Measurements from ENCODE around the gene SEC14L6.

SEC14L6 gene

GRCh38 chr22:30578481-30578880 lies 31.9 kb upstream of the SEC14L6 start:
- Histone ChIP-seq H3K9me3 (ENCODE audit: control insufficient read depth, insufficient read depth, low read length) (no peaks in the 10 kb centered on the region), H3K4me1 (ENCODE audit: control insufficient read depth, insufficient read depth, low read length) (peaks cover 6% of the 10 kb centered on the region), H3K27me3 (ENCODE audit: control insufficient read depth, insufficient read depth, low read length) (no peaks in the 10 kb centered on the region), H3K4me3 (ENCODE audit: low read length) (no peak overlapping the region), H3K36me3 (ENCODE audit: control insufficient read depth, insufficient read depth, low read length) (peaks cover 71% of the 10 kb centered on the region), H3K27ac (ENCODE audit: low read length) (no peak overlapping the region)
- no CpG with 5 or more reads among the region's 12 CpGs for WGBS (ENCODE audit: insufficient coverage, insufficient read length)
- DNase-seq (ENCODE audit: low read depth, low spot score): no peak

GRCh38 chr22:30575859-30576258 lies 29.3 kb upstream of the SEC14L6 start:
- no peaks in the 10 kb centered on the region for H3K9me3 ChIP-seq (ENCODE audit: control insufficient read depth, insufficient read depth, low read length)
- H3K27me3 ChIP-seq (ENCODE audit: control insufficient read depth, insufficient read depth, low read length): no peaks in the 10 kb centered on the region
- peaks cover 49% of the 10 kb centered on the region for H3K36me3 ChIP-seq (ENCODE audit: control insufficient read depth, insufficient read depth, low read length)
- WGBS (ENCODE audit: insufficient coverage, insufficient read length): no CpG with 5 or more reads among the region's 15 CpGs
- no peak for DNase-seq (ENCODE audit: low read depth, low spot score)
- H3K27ac ChIP-seq (ENCODE audit: low read length): no peak overlapping the region
- H3K4me3 ChIP-seq (ENCODE audit: low read length): no peak overlapping the region
- H3K4me1 ChIP-seq (ENCODE audit: control insufficient read depth, insufficient read depth, low read length): peaks cover 11% of the 10 kb centered on the region

GRCh38 chr22:30574997-30575671 lies 28.6 kb upstream of the SEC14L6 start:
- no peaks in the 10 kb centered on the region for H3K27me3 ChIP-seq (ENCODE audit: control insufficient read depth, insufficient read depth, low read length)
- H3K27ac ChIP-seq (ENCODE audit: low read length): no peak overlapping the region
- no peaks in the 10 kb centered on the region for H3K9me3 ChIP-seq (ENCODE audit: control insufficient read depth, insufficient read depth, low read length)
- no peak for DNase-seq (ENCODE audit: low read depth, low spot score)
- no CpG with 5 or more reads among the region's 12 CpGs for WGBS (ENCODE audit: insufficient coverage, insufficient read length)
- peaks cover 11% of the 10 kb centered on the region for H3K4me1 ChIP-seq (ENCODE audit: control insufficient read depth, insufficient read depth, low read length)
- H3K36me3 ChIP-seq (ENCODE audit: control insufficient read depth, insufficient read depth, low read length): peaks cover 42% of the 10 kb centered on the region
- H3K4me3 ChIP-seq (ENCODE audit: low read length): peak overlapping the region; percentile 44; the same call in 1 of the 2 replicates

GRCh38 chr22:30574095-30574981 lies 27.8 kb upstream of the SEC14L6 start, which contains the start of gene GAL3ST1:
Gene GAL3ST1, minus strand, starts transcription at chr22:30574665. Its CDS starts 17,273 bp downstream, at chr22:30557392.
- peak within 1 kb of the TSS; percentile 76 for H3K4me3 ChIP-seq (ENCODE audit: low read length)
- H3K9me3 ChIP-seq (ENCODE audit: control insufficient read depth, insufficient read depth, low read length): no peaks in the 10 kb centered on the region
- no CpG with 5 or more reads among the region's 75 CpGs for WGBS (ENCODE audit: insufficient coverage, insufficient read length)
- peaks cover 11% of the 10 kb centered on the region for H3K4me1 ChIP-seq (ENCODE audit: control insufficient read depth, insufficient read depth, low read length)
- no peak for DNase-seq (ENCODE audit: low read depth, low spot score)
- H3K27ac ChIP-seq (ENCODE audit: low read length): no peak within 1 kb of the TSS
- peaks cover 34% of the 10 kb centered on the region for H3K36me3 ChIP-seq (ENCODE audit: control insufficient read depth, insufficient read depth, low read length)
- H3K27me3 ChIP-seq (ENCODE audit: control insufficient read depth, insufficient read depth, low read length): no peaks in the 10 kb centered on the region

- no peak for DNase-seq (ENCODE audit: low read depth, low spot score)
- no CpG with 5 or more reads among the region's 7 CpGs for WGBS (ENCODE audit: insufficient coverage, insufficient read length)
- Histone ChIP-seq H3K4me1 (ENCODE audit: control insufficient read depth, insufficient read depth, low read length) (peaks cover 11% of the 10 kb centered on the region), H3K9me3 (ENCODE audit: control insufficient read depth, insufficient read depth, low read length) (no peaks in the 10 kb centered on the region), H3K27me3 (ENCODE audit: control insufficient read depth, insufficient read depth, low read length) (no peaks in the 10 kb centered on the region), H3K27ac (ENCODE audit: low read length) (no peak overlapping the region), H3K4me3 (ENCODE audit: low read length) (peak overlapping the region; percentile 76; the same call in 1 of the 2 replicates), H3K36me3 (ENCODE audit: control insufficient read depth, insufficient read depth, low read length) (peaks cover 27% of the 10 kb centered on the region)
Observed at GRCh38 chr22:30573594-30574094, 27.1 kb upstream of the SEC14L6 start.

DNA sequence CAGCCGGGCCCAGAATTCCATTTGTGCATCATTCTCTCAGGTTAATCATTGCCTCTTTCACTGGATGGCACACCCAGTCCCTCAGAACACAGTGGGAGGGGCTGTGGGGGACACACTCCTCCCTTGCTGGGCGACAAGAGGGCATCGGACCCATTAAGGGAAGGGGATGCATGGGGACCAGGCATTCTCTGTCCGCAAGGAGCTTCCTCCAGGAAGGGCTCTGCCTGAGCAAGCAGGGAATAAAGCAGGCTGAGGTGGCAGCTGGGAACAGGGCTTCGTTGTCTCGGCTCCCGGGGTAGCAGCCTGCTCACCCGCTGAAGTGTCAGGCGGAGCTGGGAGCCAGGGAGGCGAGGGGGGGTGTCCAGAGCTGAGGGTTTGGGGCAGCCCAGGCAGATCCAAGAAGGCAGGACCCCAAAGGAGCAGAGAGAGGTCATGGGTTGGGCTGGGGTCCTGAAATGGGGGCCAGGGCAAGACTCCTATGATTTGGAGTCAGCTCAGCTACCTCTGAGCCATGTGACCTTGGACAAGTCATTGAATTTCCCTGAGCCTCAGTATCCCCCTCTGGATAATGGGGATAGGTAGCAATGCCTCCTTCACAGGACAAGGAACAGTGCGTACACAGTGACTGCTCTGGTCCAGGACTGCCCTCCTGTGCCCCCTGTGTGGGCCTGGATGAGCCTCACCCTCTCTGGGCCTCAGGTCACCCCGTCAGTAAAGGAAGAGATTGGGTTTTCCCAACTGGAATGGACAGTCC lies 26.5 kb upstream of the SEC14L6 start:
- WGBS (ENCODE audit: insufficient coverage, insufficient read length): no CpG with 5 or more reads among the region's 12 CpGs
- H3K27ac ChIP-seq (ENCODE audit: low read length): no peak overlapping the region
- peaks cover 21% of the 10 kb centered on the region; the same call in 1 of the 2 replicates for H3K36me3 ChIP-seq (ENCODE audit: control insufficient read depth, insufficient read depth, low read length)
- H3K4me1 ChIP-seq (ENCODE audit: control insufficient read depth, insufficient read depth, low read length): peaks cover 11% of the 10 kb centered on the region
- DNase-seq (ENCODE audit: low read depth, low spot score): no peak
- no peaks in the 10 kb centered on the region for H3K9me3 ChIP-seq (ENCODE audit: control insufficient read depth, insufficient read depth, low read length)
- no peak overlapping the region for H3K4me3 ChIP-seq (ENCODE audit: low read length)
- no peaks in the 10 kb centered on the region for H3K27me3 ChIP-seq (ENCODE audit: control insufficient read depth, insufficient read depth, low read length)

DNA sequence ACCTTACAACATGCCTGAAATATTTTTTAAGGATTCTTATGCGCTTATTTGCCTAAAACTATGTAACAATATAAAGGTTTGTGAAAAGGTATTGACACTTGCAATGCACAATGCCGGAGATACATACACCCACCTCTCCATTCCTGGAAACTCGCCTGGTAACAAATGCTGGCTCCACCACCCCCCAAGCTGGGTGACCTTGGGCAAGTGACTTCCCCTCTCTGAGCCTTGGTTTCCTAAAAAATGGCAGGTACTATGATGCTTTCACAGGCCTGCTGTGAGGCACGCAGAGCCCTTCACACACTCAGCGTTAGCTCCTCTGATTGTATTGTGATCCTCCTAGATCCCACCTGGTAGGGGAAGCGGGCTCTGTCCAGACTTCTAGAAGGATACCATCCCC lies 25.7 kb upstream of the SEC14L6 start:
- H3K4me3 ChIP-seq (ENCODE audit: low read length): no peak overlapping the region
- H3K27me3 ChIP-seq (ENCODE audit: control insufficient read depth, insufficient read depth, low read length): no peaks in the 10 kb centered on the region
- DNase-seq (ENCODE audit: low read depth, low spot score): no peak
- no peak overlapping the region for H3K27ac ChIP-seq (ENCODE audit: low read length)
- H3K9me3 ChIP-seq (ENCODE audit: control insufficient read depth, insufficient read depth, low read length): no peaks in the 10 kb centered on the region
- H3K36me3 ChIP-seq (ENCODE audit: control insufficient read depth, insufficient read depth, low read length): peaks cover 15% of the 10 kb centered on the region; the same call in 1 of the 2 replicates
- H3K4me1 ChIP-seq (ENCODE audit: control insufficient read depth, insufficient read depth, low read length): peaks cover 11% of the 10 kb centered on the region
- no CpG with 5 or more reads among the region's 6 CpGs for WGBS (ENCODE audit: insufficient coverage, insufficient read length)

- no peaks in the 10 kb centered on the region for H3K27me3 ChIP-seq (ENCODE audit: control insufficient read depth, insufficient read depth, low read length)
- WGBS (ENCODE audit: insufficient coverage, insufficient read length): no CpG with 5 or more reads among the region's 10 CpGs
- H3K27ac ChIP-seq (ENCODE audit: low read length): no peak overlapping the region
- H3K9me3 ChIP-seq (ENCODE audit: control insufficient read depth, insufficient read depth, low read length): no peaks in the 10 kb centered on the region
- no peaks in the 10 kb centered on the region for H3K36me3 ChIP-seq (ENCODE audit: control insufficient read depth, insufficient read depth, low read length)
- no peak overlapping the region for H3K4me3 ChIP-seq (ENCODE audit: low read length)
- DNase-seq (ENCODE audit: low read depth, low spot score): no peak
- peaks cover 11% of the 10 kb centered on the region for H3K4me1 ChIP-seq (ENCODE audit: control insufficient read depth, insufficient read depth, low read length)
Observed at GRCh38 chr22:30569674-30570202, 23.2 kb upstream of the SEC14L6 start.

GRCh38 chr22:30568137-30568805 lies 21.7 kb upstream of the SEC14L6 start:
- no peaks in the 10 kb centered on the region for H3K27me3 ChIP-seq (ENCODE audit: control insufficient read depth, insufficient read depth, low read length)
- H3K27ac ChIP-seq (ENCODE audit: low read length): no peak overlapping the region
- no CpG with 5 or more reads among the region's 10 CpGs for WGBS (ENCODE audit: insufficient coverage, insufficient read length)
- H3K9me3 ChIP-seq (ENCODE audit: control insufficient read depth, insufficient read depth, low read length): no peaks in the 10 kb centered on the region
- no peaks in the 10 kb centered on the region for H3K36me3 ChIP-seq (ENCODE audit: control insufficient read depth, insufficient read depth, low read length)
- peaks cover 7% of the 10 kb centered on the region for H3K4me1 ChIP-seq (ENCODE audit: control insufficient read depth, insufficient read depth, low read length)
- DNase-seq (ENCODE audit: low read depth, low spot score): no peak
- no peak overlapping the region for H3K4me3 ChIP-seq (ENCODE audit: low read length)
